Central memory CD4-positive, alpha-beta T cell (primary cell): Measurements from ENCODE around the gene ZNF581.

Source experiments
- DNase-seq: peaks from one replicate; pipeline ENCODE4 v3.0.0; 2022

ZNF581 gene

GRCh38 chr19:55683449-55684261 lies 40.2 kb downstream of the ZNF581 start:
- DNase-seq = no peak

GRCh38 chr19:55684946-55685681 lies 41.7 kb downstream of the ZNF581 start:
- DNase-seq = no peak

GRCh38 chr19:55685776-55686175 lies 42.3 kb downstream of the ZNF581 start:
- DNase-seq = no peak

- DNase-seq = no peak
Observed at GRCh38 chr19:55686311-55687050, 43.0 kb downstream of the ZNF581 start.

GRCh38 chr19:55687281-55688201 lies 44.1 kb downstream of the ZNF581 start:
- DNase-seq = no peak

- no peak for DNase-seq
Observed at GRCh38 chr19:55688422-55689218, 45.2 kb downstream of the ZNF581 start.

GRCh38 chr19:55689411-55690108 lies 46.1 kb downstream of the ZNF581 start:
- no peak for DNase-seq

GRCh38 chr19:55690109-55690768 lies 46.8 kb downstream of the ZNF581 start:
- no peak for DNase-seq

GRCh38 chr19:55690769-55691545 lies 47.5 kb downstream of the ZNF581 start:
- no peak for DNase-seq

- DNase-seq = no peak
Observed at GRCh38 chr19:55691561-55692481, 48.4 kb downstream of the ZNF581 start.

- no peak for DNase-seq
Observed at GRCh38 chr19:55692681-55693081, 49.2 kb downstream of the ZNF581 start.

GRCh38 chr19:55693336-55693974 lies 50.0 kb downstream of the ZNF581 start:
- no peak for DNase-seq

- no peak for DNase-seq
Observed at GRCh38 chr19:55694241-55694655, 50.8 kb downstream of the ZNF581 start.

GRCh38 chr19:55694656-55695491 lies 51.4 kb downstream of the ZNF581 start:
- no peak for DNase-seq
